NK-92 (cell line): ENCODE data around the gene OSBP.
"Not testable (repeated sequence)": the region's sequence is repeated elsewhere in the genome, so short reads cannot be mapped to it uniquely, and the experiment has no call there.

Source experiments
- DNase-seq: peaks from one replicate; lab custom pipeline; 2025; ENCODE audit not compliant: unreplicated experiment; lab: John Stamatoyannopoulos, UW

Gene OSBP

DNA sequence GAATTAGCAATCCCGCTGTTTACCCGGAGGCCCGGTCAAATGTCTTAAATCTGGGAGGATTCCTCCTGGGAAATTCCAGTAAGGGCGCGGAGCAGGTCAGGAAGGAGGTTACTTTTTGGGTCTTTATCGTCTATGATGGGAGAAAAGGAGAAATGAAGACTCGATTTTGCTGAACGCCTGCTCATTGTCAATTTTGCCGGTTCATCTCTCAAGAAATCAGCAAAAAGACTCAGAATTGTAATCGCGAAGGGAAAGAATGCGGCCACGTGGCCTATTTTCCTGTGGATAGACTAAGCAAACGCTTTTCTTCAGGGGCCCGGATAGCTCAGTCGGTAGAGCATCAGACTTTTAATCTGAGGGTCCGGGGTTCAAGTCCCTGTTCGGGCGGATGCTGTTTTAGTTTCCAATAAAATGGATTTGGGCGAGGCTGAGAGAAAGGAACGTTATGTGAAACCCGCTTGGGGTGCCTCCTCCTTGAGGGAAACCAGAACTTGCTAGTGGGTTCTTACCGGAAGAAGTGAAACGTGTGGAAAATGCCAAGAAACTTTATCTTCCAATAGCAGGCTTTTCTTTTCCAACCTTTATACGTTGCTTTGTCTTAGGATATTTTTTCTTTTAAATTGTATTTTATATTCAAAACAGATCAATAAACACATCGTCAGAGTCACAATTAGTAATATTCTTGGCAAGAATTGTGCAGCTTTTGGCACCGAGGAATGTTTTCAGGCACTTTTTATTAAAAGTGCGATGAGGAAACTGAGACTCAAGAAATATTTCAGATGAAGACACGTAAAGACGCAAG, 59.3 kb downstream of the OSBP start:
- DNase-seq: no peak

DNA sequence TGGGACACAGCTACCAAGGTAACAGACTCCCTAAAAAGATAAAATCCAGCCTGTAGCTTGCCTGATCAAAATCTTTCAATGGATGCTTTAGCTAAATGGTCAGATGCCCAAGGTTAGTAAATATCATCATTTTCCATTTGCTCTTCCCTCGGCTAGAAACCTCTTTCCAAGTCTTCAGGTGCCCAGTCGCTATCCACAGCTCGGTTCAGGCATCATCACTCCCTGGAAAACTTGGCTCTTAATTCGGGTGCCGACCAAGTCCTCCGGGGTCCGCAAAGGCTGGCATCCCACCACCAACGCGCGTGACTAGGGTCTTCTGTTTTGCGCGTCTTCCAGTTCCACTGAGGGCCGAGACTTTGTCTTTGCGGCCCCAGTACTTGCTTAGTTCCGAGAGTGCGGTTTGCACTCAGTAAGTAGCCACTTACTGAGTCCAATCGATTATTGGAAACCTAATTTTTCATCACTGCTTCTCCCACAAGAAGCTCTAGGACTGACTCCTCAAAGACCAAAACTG, 59.9 kb downstream of the OSBP start:
- no peak for DNase-seq

DNA sequence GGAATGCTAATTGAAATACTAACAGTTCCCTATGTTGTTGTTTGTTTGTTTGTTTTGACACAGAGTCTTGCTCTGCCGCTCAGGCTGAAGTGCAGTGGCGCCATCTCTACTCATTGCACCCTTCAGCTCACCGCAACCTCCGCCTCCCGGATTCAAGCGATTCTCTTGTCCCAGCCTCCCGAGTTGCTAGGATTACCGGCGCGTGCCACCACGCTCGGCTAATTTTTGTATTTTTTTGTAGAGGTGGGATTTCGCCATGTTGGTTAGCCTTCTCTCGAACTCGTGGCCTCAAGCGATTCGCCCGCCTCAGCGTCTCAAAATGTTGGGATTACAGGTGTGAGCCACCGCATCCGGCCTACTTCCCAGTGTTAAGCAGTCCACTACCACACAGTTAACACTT, 62.3 kb downstream of the OSBP start:
- no peak for DNase-seq

DNA sequence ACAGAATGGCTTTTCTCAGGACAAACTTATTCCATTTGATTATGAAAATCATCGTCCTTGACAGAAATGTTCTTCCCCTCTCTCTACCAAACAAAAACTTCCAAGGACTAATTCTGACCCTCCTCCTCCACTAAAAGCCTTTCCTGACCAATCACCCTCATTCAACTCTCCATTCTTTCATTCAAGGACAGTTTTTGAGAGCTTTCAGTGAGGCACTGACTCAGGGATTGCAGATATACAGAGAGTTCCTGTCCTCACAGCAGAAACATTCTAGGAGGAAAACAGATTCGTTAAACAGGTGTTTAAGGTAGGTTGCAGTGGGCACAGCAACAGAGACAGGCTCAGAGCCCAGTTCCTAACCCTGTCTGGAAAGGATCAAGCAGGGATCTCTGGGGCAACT, 62.7 kb downstream of the OSBP start:
- DNase-seq: no peak

GRCh38 chr11:59551659-59552521, 63.7 kb downstream of the OSBP start:
- no peak for DNase-seq

- DNase-seq: no peak
Observed at GRCh38 chr11:59550842-59551658, 64.5 kb downstream of the OSBP start.

DNA sequence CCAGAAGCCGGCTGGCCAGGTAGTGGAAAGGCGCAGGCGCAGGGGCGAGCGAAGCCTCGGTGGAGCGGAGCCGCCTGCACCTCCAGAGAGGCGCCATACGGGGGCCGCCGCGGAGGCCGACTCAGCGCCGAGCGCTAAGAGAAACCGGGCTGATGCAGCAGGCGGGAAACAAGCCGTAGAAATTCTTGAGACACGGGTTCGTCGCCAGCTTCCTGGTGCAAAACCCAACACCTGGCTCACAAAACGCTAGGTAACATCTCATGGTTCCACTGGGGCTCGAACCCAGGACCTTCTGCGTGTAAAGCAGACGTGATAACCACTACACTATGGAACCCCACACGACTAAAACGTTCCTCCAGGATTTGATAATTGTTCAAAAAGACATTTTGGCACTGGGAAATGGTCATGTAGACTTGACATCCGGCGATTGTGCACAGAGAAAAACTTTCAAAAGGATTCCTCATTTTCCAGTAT, 65.2 kb downstream of the OSBP start:
- no peak for DNase-seq

DNA sequence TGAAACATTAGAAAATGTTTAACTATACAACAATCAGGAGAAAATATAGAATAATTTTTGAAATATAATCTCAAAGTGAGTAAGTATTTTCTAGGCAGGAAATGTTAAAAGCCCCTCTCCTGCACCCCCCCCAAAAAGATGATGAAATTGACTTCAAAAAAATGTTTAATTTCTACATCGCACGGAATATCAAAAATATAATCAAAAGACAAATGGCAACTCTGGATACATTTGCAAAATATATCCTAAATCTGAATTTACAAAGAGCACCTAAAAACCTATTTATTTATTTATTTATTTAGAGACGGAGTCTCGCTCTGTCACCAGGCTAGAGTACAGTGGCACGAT, 67.3 kb downstream of the OSBP start:
- no peak for DNase-seq

- not testable (repeated sequence) for DNase-seq
Observed at GRCh38 chr11:59547605-59548308, 67.8 kb downstream of the OSBP start.

- DNase-seq: no peak
Observed at GRCh38 chr11:59545179-59546020, 70.2 kb downstream of the OSBP start.

DNA sequence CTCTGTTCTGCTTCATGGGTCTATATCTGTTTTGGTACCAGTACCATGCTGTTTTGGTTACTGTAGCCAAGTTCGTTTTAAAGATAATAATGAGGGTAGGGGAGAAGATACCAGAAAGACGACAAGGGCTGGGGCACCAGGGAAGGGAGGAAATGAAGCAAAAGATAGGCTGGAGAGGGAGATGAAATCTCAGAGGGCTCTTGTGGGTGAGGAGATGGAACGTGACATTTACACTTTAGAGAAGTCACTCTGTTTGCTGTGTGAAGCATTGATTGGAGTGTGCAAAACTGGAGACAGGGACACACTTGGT, 70.8 kb downstream of the OSBP start:
- DNase-seq: no peak

DNA sequence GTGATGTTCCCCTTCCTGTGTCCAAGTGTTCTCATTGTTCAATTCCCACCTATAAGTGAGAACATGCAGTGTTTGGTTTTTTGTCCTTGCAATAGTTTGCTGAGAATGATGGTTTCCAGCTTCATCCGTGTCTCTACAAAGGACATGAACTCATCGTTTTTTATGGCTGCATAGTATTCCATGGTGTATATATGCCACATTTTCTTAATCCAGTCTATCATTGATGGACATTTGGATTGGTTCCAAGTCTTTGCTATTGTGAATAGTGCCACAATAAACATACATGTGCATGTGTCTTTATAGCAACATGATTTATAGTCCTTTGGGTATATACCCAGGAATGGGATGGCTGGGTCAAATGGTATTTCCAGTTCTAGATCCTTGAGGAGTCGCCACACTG, 71.9 kb downstream of the OSBP start:
- DNase-seq: not testable (repeated sequence)

DNA sequence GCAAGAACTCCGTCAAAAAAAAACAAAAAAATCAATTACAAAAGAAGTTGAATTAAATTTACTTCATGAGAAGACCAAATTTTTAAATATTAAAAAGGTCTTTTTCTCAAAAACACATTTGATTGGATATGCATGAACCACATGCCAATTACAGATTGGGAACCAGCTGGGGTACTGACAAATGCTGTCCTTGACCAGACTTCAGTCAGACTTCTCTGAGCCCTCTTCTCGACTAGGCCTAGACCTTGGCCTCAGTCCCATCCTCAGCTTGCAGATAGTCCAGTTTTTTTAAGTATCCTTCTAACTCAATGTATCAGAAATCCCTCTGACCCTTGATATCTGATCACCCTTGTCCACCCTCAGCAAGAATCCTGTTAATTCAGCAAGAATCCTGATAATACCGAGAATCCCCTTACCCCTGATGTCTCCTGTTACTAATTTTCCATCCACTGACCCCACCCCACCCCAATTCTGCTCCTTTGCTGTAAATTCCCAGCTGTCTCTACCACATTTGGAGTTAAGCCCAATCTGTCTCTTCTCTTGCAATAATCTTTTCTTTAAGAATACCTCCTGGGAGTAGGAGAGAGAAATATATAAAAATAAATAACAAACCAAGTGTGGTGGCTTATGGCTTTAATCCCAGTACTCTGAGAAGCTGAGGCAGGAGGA, 73.3 kb downstream of the OSBP start:
- no peak for DNase-seq

GRCh38 chr11:59534676-59535075, 80.9 kb downstream of the OSBP start:
- no peak for DNase-seq

DNA sequence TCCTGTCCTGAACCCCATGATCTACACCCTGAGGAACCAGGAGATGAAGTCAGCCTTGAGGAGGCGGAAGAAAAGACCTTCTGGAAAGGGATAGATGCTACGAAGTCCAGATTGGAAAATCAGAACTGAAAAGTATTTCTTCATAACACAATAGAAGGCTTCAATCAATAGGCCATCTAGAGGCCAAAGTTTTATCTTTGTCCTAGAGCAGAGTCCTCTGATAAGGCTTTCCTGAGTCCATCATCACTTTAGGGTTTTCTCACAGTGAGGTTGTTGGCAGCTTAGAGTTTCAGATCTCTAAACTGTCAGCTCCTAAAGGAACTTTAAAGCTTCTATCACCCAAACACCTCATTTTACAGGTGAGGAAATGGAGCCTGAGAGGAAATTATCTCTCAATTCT, 83.0 kb downstream of the OSBP start:
- no peak for DNase-seq

- DNase-seq: no peak
Observed at GRCh38 chr11:59528711-59529110, 86.9 kb downstream of the OSBP start.
